Muscle layer of duodenum (tissue), 2 donors: ENCODE data around the gene MRGPRD.

Source experiments
- H3K27ac ChIP-seq: one replicate; pipeline ENCODE4 v1.7.0; 2013; ENCODE audit warnings: mild to moderate bottlenecking, low read length
- H3K27me3 ChIP-seq: one replicate; pipeline ENCODE4 v1.7.0; 2013; ENCODE audit warnings: low read depth, mild to moderate bottlenecking, control low read depth, low read length
- H3K36me3 ChIP-seq, 2 donors: one replicate each; pipeline ENCODE4 v1.7.0; 2013; ENCODE audit warnings: low read length in 2 of 2, control low read depth in 1 of 2, mild to moderate bottlenecking in 1 of 2; ENCODE audit not compliant: insufficient read depth in 2 of 2, control insufficient read depth in 1 of 2
- H3K4me1 ChIP-seq, 2 donors: one replicate each; pipeline ENCODE4 v1.7.0; 2013; ENCODE audit warnings: low read length in 2 of 2, mild to moderate bottlenecking in 2 of 2, control low read depth in 1 of 2, moderate library complexity in 1 of 2; ENCODE audit not compliant: insufficient read depth in 2 of 2, control insufficient read depth in 1 of 2
- H3K4me3 ChIP-seq, 2 donors: one replicate each; pipeline ENCODE4 v1.7.0; 2013; ENCODE audit warnings: low read length in 2 of 2, low read depth in 1 of 2, mild to moderate bottlenecking in 1 of 2
- H3K9me3 ChIP-seq, 2 donors: one replicate each; pipeline ENCODE4 v1.7.0; 2013; ENCODE audit warnings: low read length in 2 of 2, control low read depth in 1 of 2, mild to moderate bottlenecking in 1 of 2; ENCODE audit not compliant: control insufficient read depth in 1 of 2
- donor health status: healthy.

MRGPRD gene

DNA sequence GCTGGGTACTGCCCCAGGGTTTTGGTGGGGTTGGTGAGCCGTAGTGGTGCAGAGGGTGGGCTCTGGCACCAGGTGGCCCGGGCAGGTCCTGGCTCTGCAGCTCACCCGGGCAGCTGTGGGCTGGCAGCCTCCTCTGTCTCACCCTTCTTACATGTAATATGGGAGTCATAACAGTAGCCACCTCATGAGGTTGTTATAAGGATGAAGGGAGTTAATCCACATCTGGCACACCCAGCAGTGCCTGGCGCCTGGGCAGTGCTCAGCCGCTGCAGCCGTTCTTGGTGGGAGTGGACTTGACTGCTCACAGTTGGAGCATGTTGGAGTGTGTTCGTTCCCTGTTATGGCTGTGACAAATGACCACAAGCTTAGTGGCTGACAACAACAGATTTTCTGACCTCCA is 48.4 kb downstream of the MRGPRD start:
- H3K4me1 ChIP-seq, result peaks cover 14 to 17% of the 10 kb centered on the region in 2 donors
- no peak overlapping the region for H3K27ac ChIP-seq
- H3K9me3 ChIP-seq, result no peaks in the 10 kb centered on the region
- no peaks in the 10 kb centered on the region for H3K27me3 ChIP-seq
- no peak overlapping the region for H3K4me3 ChIP-seq
- H3K36me3 ChIP-seq, result peaks cover 32 to 70% of the 10 kb centered on the region in 2 donors

- no peaks in the 10 kb centered on the region for H3K9me3 ChIP-seq
- H3K4me1 ChIP-seq, result peaks cover 15 to 19% of the 10 kb centered on the region in 2 donors
- H3K27me3 ChIP-seq, result no peaks in the 10 kb centered on the region
- no peak overlapping the region for H3K27ac ChIP-seq
- H3K36me3 ChIP-seq, result peaks cover 28 to 66% of the 10 kb centered on the region in 2 donors
- no peak overlapping the region for H3K4me3 ChIP-seq
Measured at GRCh38 chr11:68931911-68932310, 48.9 kb downstream of the MRGPRD start.

GRCh38 chr11:68930991-68931855 is 49.6 kb downstream of the MRGPRD start:
- Histone ChIP-seq H3K4me3 (no peak overlapping the region), H3K4me1 (peaks cover 15 to 19% of the 10 kb centered on the region in 2 donors), H3K27me3 (no peaks in the 10 kb centered on the region), H3K27ac (no peak overlapping the region), H3K9me3 (no peaks in the 10 kb centered on the region), H3K36me3 (peaks cover 28 to 61% of the 10 kb centered on the region in 2 donors)
